Body of pancreas (tissue), 4 donors: Measurements from ENCODE around the gene PHC2. TPM values are rescaled to one million over a fixed set of nuclear protein-coding genes. Genes with fewer than 3 reads are reported as not detected.

ENCODE experiments used
- ATAC-seq: fragments of 150-250 bp; one replicate; pipeline ENCODE4 v1.9.1; 2016
- DNase-seq, 4 donors: peaks; one replicate each; pipeline ENCODE4 v3.0.0-alpha.2; 2019
- H3K27ac ChIP-seq, 4 donors: fragments of 200-600 bp; sonication (generic); 1 replicate in 3 of 4; 2 replicates in 1 of 4; pipeline versions ENCODE4 v1.5.1 to v1.6.1; 2016 to 2019; ENCODE audit warnings: mild to moderate bottlenecking in 1 of 4, mixed read lengths in 1 of 4, moderate library complexity in 1 of 4
- H3K27me3 ChIP-seq, 2 donors: fragments of 200-600 bp; sonication (generic); one replicate each; pipeline ENCODE4 v1.6.0; 2016; ENCODE audit warnings: mild to moderate bottlenecking in 1 of 2
- H3K36me3 ChIP-seq, 2 donors: fragments of 200-600 bp; sonication (generic); replicated peaks in 1 of 2; 2 replicates each; pipeline ENCODE4 v1.5.1; 2016; ENCODE audit warnings: low read depth in 2 of 2; ENCODE audit not compliant: insufficient read depth in 1 of 2
- H3K4me1 ChIP-seq: fragments of 200-600 bp; sonication (generic); one replicate; pipeline ENCODE4 v1.6.0; 2016
- H3K4me3 ChIP-seq, 2 donors: fragments of 200-600 bp; sonication (generic); 1 replicate in 1 of 2; 2 replicates in 1 of 2; pipeline ENCODE4 v1.5.1; 2016 to 2019
- H3K9me3 ChIP-seq, 3 donors: fragments of 200-600 bp; sonication (generic); 1 replicate in 2 of 3; 2 replicates in 1 of 3; pipeline ENCODE4 v1.5.1; 2016
- CTCF ChIP-seq, 7 experiments: fragments of 450-650 bp in 4 of 7; fragments of 200-600 bp in 3 of 7; sonication (generic) in 3 of 7; IDR thresholded peaks; one replicate each; pipeline ENCODE4 v1.5.1; 2016 to 2019; ENCODE audit warnings: antibody characterized with exemption in 7 of 7
- POLR2A ChIP-seq, 3 donors: fragments of 450-650 bp; IDR thresholded peaks; one replicate each; pipeline ENCODE4 v1.6.1; 2016; ENCODE audit warnings: antibody characterized with exemption in 3 of 3, mild to moderate bottlenecking in 2 of 3
- WGBS, 2 donors: methylation state at CpG; one replicate each; pipeline ENCODE4 v1.1.5; 2017; 5-methylcytosine and 5-hydroxymethylcytosine counted together
- intact Hi-C: fragments of 100-400 bp; cut with DNase I; formaldehyde crosslinking; loops from one replicate; pipeline ENCODE4 v1.15.1; 2023
- total RNA-seq, 2 donors: library from RNA; depleted of rRNA; stranded (reverse); fragments of >200 nt; gene quantifications; one replicate each; pipeline ENCODE4 v1.1.0, GENCODE V29; 2016

PHC2 gene
- total RNA-seq, 2 donors from 2014 or later = 41.8 to 44.5 TPM

- WGBS, 2 donors = 62 to 100% methylated on average over 1 to 4 of the region's 4 CpGs
These were observed 37.1 kb upstream of the PHC2 start for GRCh38 chr1:33468011-33468410.

GRCh38 chr1:33466159-33466558, 35.3 kb upstream of the PHC2 start:
- no peaks in the 10 kb centered on the region for H3K27me3 ChIP-seq
- no peak for ATAC-seq
- H3K4me3 ChIP-seq = no peak overlapping the region
- WGBS, 2 donors = 54 to 61% methylated on average over 6 of the region's 6 CpGs
- H3K36me3 ChIP-seq = no peaks in the 10 kb centered on the region
- peak in 2 of 4 donors; percentile 25 to 26 for DNase-seq
- intact Hi-C loops = loop anchor here (10.0 kb wide), 2 partner anchors 171 to 371 kb away; no protein-coding TSS in a partner anchor
- H3K27ac ChIP-seq = no peak overlapping the region
- no peak for TF ChIP-seq CTCF (IDR thresholded peaks at IDR 0.05)
- no peak for TF ChIP-seq POLR2A (IDR thresholded peaks at IDR 0.05)
- no peaks in the 10 kb centered on the region for H3K9me3 ChIP-seq
- no peaks in the 10 kb centered on the region for H3K4me1 ChIP-seq

More at GRCh38 chr1:33468011-33468410, 37.1 kb upstream of the PHC2 start:
- Histone ChIP-seq H3K9me3 (no peaks in the 10 kb centered on the region), H3K4me3 (no peak overlapping the region), H3K4me1 (peaks cover 13% of the 10 kb centered on the region), H3K27ac (no peak overlapping the region), H3K36me3 (no peaks in the 10 kb centered on the region), H3K27me3 (no peaks in the 10 kb centered on the region)
- ATAC-seq (no peak), DNase-seq (no peak)
- intact Hi-C loops = loop anchor here (10.0 kb wide), 2 partner anchors 173 to 373 kb away; no protein-coding TSS in a partner anchor
- TF ChIP-seq POLR2A (IDR thresholded peaks at IDR 0.05) (no peak), CTCF (IDR thresholded peaks at IDR 0.05) (no peak)

DNA sequence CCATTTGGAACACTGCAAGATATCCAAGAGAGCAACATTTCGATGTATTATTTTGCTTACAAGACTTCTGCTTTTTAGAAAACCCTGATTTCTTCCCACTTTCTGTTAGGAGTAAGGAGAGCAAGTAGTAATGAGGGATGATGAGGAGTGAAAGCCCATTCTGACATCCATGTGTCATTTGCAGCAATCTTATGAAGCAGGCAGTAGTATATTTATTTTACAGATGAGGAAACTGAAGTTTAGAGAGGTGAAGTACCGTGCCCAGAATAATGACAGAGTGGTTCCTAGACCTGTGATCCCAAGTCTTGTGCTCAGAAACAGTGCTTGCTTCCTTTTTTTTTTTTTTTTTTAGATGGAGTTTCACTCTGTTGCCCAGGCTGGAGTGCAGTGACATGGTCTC, 34.4 kb upstream of the PHC2 start:
- no peak for DNase-seq
- no peak for TF ChIP-seq POLR2A (IDR thresholded peaks at IDR 0.05)
- no peak for TF ChIP-seq CTCF (IDR thresholded peaks at IDR 0.05)
- H3K9me3 ChIP-seq = no peaks in the 10 kb centered on the region
- H3K27ac ChIP-seq = no peak overlapping the region
- no peaks in the 10 kb centered on the region for H3K4me1 ChIP-seq
- no peaks in the 10 kb centered on the region for H3K36me3 ChIP-seq
- H3K27me3 ChIP-seq = no peaks in the 10 kb centered on the region
- intact Hi-C loops = loop anchor here (10.0 kb wide), 2 partner anchors 171 to 371 kb away; no protein-coding TSS in a partner anchor
- WGBS, 2 donors = 72 to 84% methylated on average over 2 of the region's 2 CpGs
- H3K4me3 ChIP-seq = no peak overlapping the region
- no peak for ATAC-seq

- ATAC-seq (no peak), DNase-seq (no peak)
- Histone ChIP-seq H3K9me3 (no peaks in the 10 kb centered on the region), H3K4me1 (no peaks in the 10 kb centered on the region), H3K4me3 (no peak overlapping the region), H3K36me3 (no peaks in the 10 kb centered on the region), H3K27me3 (no peaks in the 10 kb centered on the region), H3K27ac (no peak overlapping the region)
- WGBS, 2 donors = 76 to 88% methylated on average over 3 of the region's 3 CpGs
- intact Hi-C loops = loop anchor here (10.0 kb wide), 2 partner anchors 170 to 370 kb away; no protein-coding TSS in a partner anchor
- TF ChIP-seq CTCF (IDR thresholded peaks at IDR 0.05) (no peak), POLR2A (IDR thresholded peaks at IDR 0.05) (no peak)
These were observed 33.7 kb upstream of the PHC2 start for GRCh38 chr1:33464552-33464951.
